CD14-positive monocyte (primary cell): ENCODE results near the gene CHN2. TPM values are rescaled to one million over a fixed set of nuclear protein-coding genes. Genes with fewer than 3 reads are reported as not detected.

Source experiments
- DNase-seq, 3 donors: peaks; one replicate each; pipeline ENCODE4 v3.0.0-alpha.2; 2011 to 2022
- H2AFZ ChIP-seq: 2 replicates; pipeline ENCODE4 v1.6.0; 2012; ENCODE audit warnings: mild to moderate bottlenecking, low read depth, low read length, inconsistent platforms; ENCODE audit not compliant: insufficient read depth, poor library complexity, severe bottlenecking
- H3K27ac ChIP-seq, 2 donors: 1 replicate in 1 of 2; 2 replicates in 1 of 2; pipeline ENCODE4 v1.5.1; 2012 to 2013; ENCODE audit warnings: low read length in 2 of 2, control low read depth in 1 of 2, inconsistent platforms in 1 of 2, low read depth in 1 of 2, mild to moderate bottlenecking in 1 of 2
- H3K27me3 ChIP-seq, 2 donors: one replicate each; pipeline versions ENCODE4 v1.6.0 to v1.6.1; 2011 to 2013; ENCODE audit warnings: low read length in 2 of 2; ENCODE audit not compliant: control insufficient read depth in 2 of 2, insufficient read depth in 2 of 2
- H3K36me3 ChIP-seq, 2 donors: replicated peaks in 1 of 2; 1 replicate in 1 of 2; 2 replicates in 1 of 2; pipeline versions ENCODE4 v1.5.1 to v1.6.1; 2012 to 2013; ENCODE audit warnings: low read length in 2 of 2, control low read depth in 1 of 2, inconsistent platforms in 1 of 2, mild to moderate bottlenecking in 1 of 2; ENCODE audit not compliant: insufficient read depth in 2 of 2, control insufficient read depth in 1 of 2
- H3K4me1 ChIP-seq, 2 donors: 1 replicate in 1 of 2; 2 replicates in 1 of 2; pipeline versions ENCODE4 v1.5.1 to v1.6.1; 2012 to 2013; ENCODE audit warnings: low read length in 2 of 2, control low read depth in 1 of 2, inconsistent platforms in 1 of 2, mild to moderate bottlenecking in 1 of 2, moderate library complexity in 1 of 2; ENCODE audit not compliant: insufficient read depth in 2 of 2, control insufficient read depth in 1 of 2
- H3K4me2 ChIP-seq: replicated peaks from 2 replicates; pipeline ENCODE3; 2012; ENCODE audit warnings: low read length, moderate library complexity, mild to moderate bottlenecking; ENCODE audit not compliant: poor library complexity, severe bottlenecking; ENCODE audit errors: extremely low read depth
- H3K4me3 ChIP-seq, 3 experiments: fragments of 200-600 bp in 1 of 3; sonication (generic) in 1 of 3; replicated peaks in 1 of 3; 1 replicate in 2 of 3; 2 replicates in 1 of 3; pipeline ENCODE4 v1.5.1; 2011 to 2013; ENCODE audit warnings: low read length in 3 of 3, mild to moderate bottlenecking in 3 of 3, control low read depth in 2 of 3, low read depth in 2 of 3, inconsistent platforms in 1 of 3, moderate library complexity in 1 of 3
- H3K79me2 ChIP-seq: 2 replicates; pipeline ENCODE4 v1.6.0; 2012; ENCODE audit warnings: mild to moderate bottlenecking, control low read depth, inconsistent platforms, low read length, moderate library complexity; ENCODE audit not compliant: insufficient read depth
- H3K9ac ChIP-seq: 2 replicates; pipeline ENCODE4 v1.6.0; 2017; ENCODE audit warnings: low read length, mild to moderate bottlenecking; ENCODE audit not compliant: insufficient read depth, poor library complexity, severe bottlenecking
- H3K9me3 ChIP-seq, 2 donors: replicated peaks in 1 of 2; 1 replicate in 1 of 2; 2 replicates in 1 of 2; pipeline versions ENCODE4 v1.5.1 to v1.6.1; 2012 to 2013; ENCODE audit warnings: low read length in 2 of 2, control low read depth in 1 of 2; ENCODE audit not compliant: control insufficient read depth in 1 of 2, insufficient read depth in 1 of 2
- H4K20me1 ChIP-seq: 2 replicates; pipeline ENCODE4 v1.6.0; 2012; ENCODE audit warnings: mild to moderate bottlenecking, low read length, control low read depth, moderate library complexity; ENCODE audit not compliant: insufficient read depth
- H3K27ac Mint-ChIP-seq, 7 donors: one replicate each; pipeline ENCODE4 v1.8.0; 2020; ENCODE audit warnings: mild to moderate bottlenecking in 7 of 7, mixed read lengths in 7 of 7, moderate library complexity in 6 of 7, inconsistent platforms in 2 of 7
- H3K27me3 Mint-ChIP-seq, 3 donors: one replicate each; pipeline ENCODE4 v1.8.0; 2021 to 2022; ENCODE audit warnings: low read depth in 3 of 3, mild to moderate bottlenecking in 3 of 3, mixed read lengths in 3 of 3, moderate library complexity in 3 of 3, inconsistent platforms in 1 of 3
- H3K36me3 Mint-ChIP-seq, 2 donors: one replicate each; pipeline ENCODE4 v1.8.0; 2020; ENCODE audit warnings: mixed read lengths in 2 of 2, inconsistent platforms in 1 of 2, mild to moderate bottlenecking in 1 of 2
- H3K4me1 Mint-ChIP-seq: one replicate; pipeline ENCODE4 v1.8.0; 2020; ENCODE audit warnings: mild to moderate bottlenecking, mixed read lengths
- H3K4me3 Mint-ChIP-seq, 2 donors: one replicate each; pipeline ENCODE4 v1.8.0; 2020; ENCODE audit warnings: mild to moderate bottlenecking in 2 of 2, mixed read lengths in 2 of 2, moderate library complexity in 1 of 2
- H3K9me3 Mint-ChIP-seq, 7 donors: one replicate each; pipeline ENCODE4 v1.8.0; 2020 to 2022; ENCODE audit warnings: mixed read lengths in 7 of 7, mild to moderate bottlenecking in 6 of 7, moderate library complexity in 6 of 7, inconsistent platforms in 2 of 7
- CTCF ChIP-seq: fragments of 200-600 bp; IDR thresholded peaks from one replicate; pipeline ENCODE4 v1.8.0; 2022; ENCODE audit warnings: antibody characterized with exemption, mild to moderate bottlenecking
- WGBS: methylation state at CpG from one replicate; pipeline ENCODE4 v1.1.5; 2013; ENCODE audit warnings: missing lambda C conversion rate; ENCODE audit not compliant: insufficient coverage; 5-methylcytosine and 5-hydroxymethylcytosine counted together
- intact Hi-C, 2 donors: fragments of 100-400 bp; cut with micrococcal nuclease; formaldehyde crosslinking; loops; one replicate each; pipeline versions ENCODE4 v1.15.0 to v1.15.1; 2023
- polyA plus RNA-seq, 3 donors: library from polyadenylated mRNA; depleted of rRNA in 1 of 3; unstranded in 2 of 3; stranded (reverse) in 1 of 3; fragments of 300-500 nt in 2 of 3; fragments of >200 nt in 1 of 3; fragmentation: Illumina TruSeq in 2 of 3; gene quantifications; 1 replicate in 2 of 3; 2 replicates in 1 of 3; pipeline ENCODE4 v1.2.3, GENCODE V29; 2012 to 2021

The CHN2 gene
- polyA plus RNA-seq, 3 donors: 26.6 to 66.5 (median 44.8) TPM

GRCh38 chr7:29276199-29276598 is 81.6 kb downstream of the CHN2 start:
- H3K9ac ChIP-seq: no peak overlapping the region
- H3K27ac ChIP-seq: no peak overlapping the region
- H3K36me3 Mint-ChIP-seq: peaks cover 17 to 19% of the 10 kb centered on the region in 2 donors
- no peak overlapping the region for H3K4me2 ChIP-seq
- H3K4me1 ChIP-seq: peaks cover 22 to 24% of the 10 kb centered on the region in 2 donors
- H3K27me3 ChIP-seq: no peaks in the 10 kb centered on the region
- H3K36me3 ChIP-seq: peaks cover 7 to 9% of the 10 kb centered on the region in 2 donors
- no peak overlapping the region for H3K4me3 Mint-ChIP-seq
- peaks cover 34% of the 10 kb centered on the region for H3K4me1 Mint-ChIP-seq
- H3K9me3 ChIP-seq: no peaks in the 10 kb centered on the region
- WGBS: 40% methylated on average over 1 of the region's 2 CpGs
- intact Hi-C loops: no loop called here
- peaks cover 0 to 2% (median 0%) of the 10 kb centered on the region in 3 donors for H3K27me3 Mint-ChIP-seq
- peaks cover 6% of the 10 kb centered on the region for H3K79me2 ChIP-seq
- H3K27ac Mint-ChIP-seq: peak overlapping the region in 1 of 7 donors; percentile 46
- TF ChIP-seq CTCF: no peak
- H2AFZ ChIP-seq: no peak overlapping the region
- H3K9me3 Mint-ChIP-seq: peaks cover 0 to 2% (median 0%) of the 10 kb centered on the region in 7 donors
- H4K20me1 ChIP-seq: peaks cover 91% of the 10 kb centered on the region
- DNase-seq: no peak
- H3K4me3 ChIP-seq: no peak overlapping the region

GRCh38 chr7:29276806-29277205 is 82.2 kb downstream of the CHN2 start:
- H3K36me3 ChIP-seq: peaks cover 9 to 10% of the 10 kb centered on the region in 2 donors
- H3K4me1 ChIP-seq: peaks cover 16 to 18% of the 10 kb centered on the region in 2 donors
- H3K27me3 ChIP-seq: no peaks in the 10 kb centered on the region
- H3K9ac ChIP-seq: no peak overlapping the region
- no peak overlapping the region for H3K4me3 ChIP-seq
- TF ChIP-seq CTCF: no peak
- no peak overlapping the region for H3K4me2 ChIP-seq
- DNase-seq: no peak
- peaks cover 0 to 2% (median 0%) of the 10 kb centered on the region in 7 donors for H3K9me3 Mint-ChIP-seq
- 98% methylated on average over 4 of the region's 4 CpGs for WGBS
- H3K9me3 ChIP-seq: no peaks in the 10 kb centered on the region
- no peak overlapping the region for H3K4me3 Mint-ChIP-seq
- H3K27ac ChIP-seq: no peak overlapping the region
- H3K27me3 Mint-ChIP-seq: peaks cover 0 to 2% (median 0%) of the 10 kb centered on the region in 3 donors
- peaks cover 91% of the 10 kb centered on the region for H4K20me1 ChIP-seq
- no peak overlapping the region for H2AFZ ChIP-seq
- H3K27ac Mint-ChIP-seq: no peak overlapping the region
- peaks cover 29% of the 10 kb centered on the region for H3K4me1 Mint-ChIP-seq
- intact Hi-C loops: no loop called here
- peaks cover 6% of the 10 kb centered on the region for H3K79me2 ChIP-seq
- H3K36me3 Mint-ChIP-seq: peaks cover 16 to 17% of the 10 kb centered on the region in 2 donors
